Endodermal cell (in vitro differentiated cells): ENCODE results near the gene CACNA1E. TPM values are rescaled to one million over a fixed set of nuclear protein-coding genes. Genes with fewer than 3 reads are reported as not detected.

Source experiments
- DNase-seq: peaks from one replicate; pipeline ENCODE4 v3.0.0-alpha.2; 2017
- H3K27ac ChIP-seq: 2 replicates; pipeline ENCODE4 v1.5.1; 2013; ENCODE audit warnings: mild to moderate bottlenecking, low read depth, low read length, moderate library complexity
- H3K27me3 ChIP-seq: 2 replicates; pipeline ENCODE4 v1.6.1; 2013; ENCODE audit warnings: mild to moderate bottlenecking, low read length, moderate library complexity; ENCODE audit not compliant: insufficient read depth, control insufficient read depth, poor library complexity, severe bottlenecking
- H3K36me3 ChIP-seq: 2 replicates; pipeline ENCODE4 v1.7.0; 2013; ENCODE audit warnings: mild to moderate bottlenecking, low read length, moderate library complexity; ENCODE audit not compliant: control insufficient read depth, insufficient read depth
- H3K4me1 ChIP-seq: one replicate; pipeline ENCODE4 v1.7.0; 2013; ENCODE audit warnings: low read length; ENCODE audit not compliant: control insufficient read depth, insufficient read depth
- H3K4me3 ChIP-seq: 2 replicates; pipeline ENCODE4 v1.5.1; 2013; ENCODE audit warnings: mild to moderate bottlenecking, low read length, moderate library complexity
- H3K9ac ChIP-seq: 2 replicates; pipeline ENCODE4 v1.6.1; 2013; ENCODE audit warnings: mild to moderate bottlenecking, low read length, moderate library complexity; ENCODE audit not compliant: poor library complexity, severe bottlenecking; ENCODE audit errors: extremely low read depth
- H3K9me3 ChIP-seq: 2 replicates; pipeline ENCODE4 v1.6.1; 2013; ENCODE audit warnings: mild to moderate bottlenecking, low read length, moderate library complexity; ENCODE audit not compliant: control insufficient read depth
- H3K27ac Mint-ChIP-seq: 2 replicates; pipeline ENCODE4 v1.8.0; 2020; ENCODE audit warnings: mixed read lengths
- H3K27me3 Mint-ChIP-seq: 2 replicates; pipeline ENCODE4 v1.8.0; 2021; ENCODE audit warnings: mild to moderate bottlenecking, mixed read lengths; ENCODE audit not compliant: insufficient read depth
- H3K36me3 Mint-ChIP-seq: 2 replicates; pipeline ENCODE4 v1.8.0; 2020; ENCODE audit warnings: low read depth, mixed read lengths
- H3K4me1 Mint-ChIP-seq: 2 replicates; pipeline ENCODE4 v1.8.0; 2020; ENCODE audit warnings: mixed read lengths
- H3K4me3 Mint-ChIP-seq: 2 replicates; pipeline ENCODE4 v1.8.0; 2020; ENCODE audit warnings: mild to moderate bottlenecking, moderate library complexity, mixed read lengths
- H3K9me3 Mint-ChIP-seq: 2 replicates; pipeline ENCODE4 v1.8.0; 2020; ENCODE audit warnings: mild to moderate bottlenecking, mixed read lengths
- CTCF ChIP-seq: fragments of 200-600 bp; sonication (generic); conservative IDR thresholded peaks from 2 replicates; pipeline ENCODE4 v1.5.0; 2021; ENCODE audit warnings: antibody characterized with exemption, mild to moderate bottlenecking
- WGBS, 2 experiments: methylation state at CpG; one replicate each; pipeline versions ENCODE4 v1.1.5 to v1.1.7; 2013; ENCODE audit warnings: missing lambda C conversion rate in 2 of 2, mixed read lengths in 1 of 2; ENCODE audit not compliant: insufficient coverage in 1 of 2, insufficient read length in 1 of 2; 5-methylcytosine and 5-hydroxymethylcytosine counted together
- total RNA-seq, 2 donors: library from RNA; stranded (reverse); fragmentation: NEBNext Ultra II Directional in 1 of 2; extraction: Animal tissue kit (Norgen Biotek cat#: 25700) in 1 of 2; gene quantifications; 2 replicates in 1 of 2; 3 replicates in 1 of 2; pipeline ENCODE4 v1.2.1, GENCODE V29; 2021

CACNA1E gene
- total RNA-seq, 2 donors from 2014 or later: 4.7 to 5.8 TPM

GRCh38 chr1:181664543-181664942 is 181.2 kb downstream of the CACNA1E start:
- H3K27ac Mint-ChIP-seq: no peak overlapping the region
- Histone ChIP-seq H3K9ac (no peak overlapping the region), H3K4me3 (no peak overlapping the region), H3K27me3 (peaks cover 26% of the 10 kb centered on the region), H3K36me3 (no peaks in the 10 kb centered on the region), H3K4me1 (peaks cover 5% of the 10 kb centered on the region), H3K27ac (no peak overlapping the region), H3K9me3 (no peaks in the 10 kb centered on the region)
- DNase-seq: no peak
- peaks cover 25% of the 10 kb centered on the region for H3K27me3 Mint-ChIP-seq
- H3K4me1 Mint-ChIP-seq: peaks cover 40% of the 10 kb centered on the region
- 95 to 100% methylated on average over 1 to 2 of the region's 2 CpGs for WGBS, 2 experiments
- no peak overlapping the region for H3K4me3 Mint-ChIP-seq
- no peaks in the 10 kb centered on the region for H3K9me3 Mint-ChIP-seq
- no peaks in the 10 kb centered on the region for H3K36me3 Mint-ChIP-seq
- no peak for TF ChIP-seq CTCF

- Histone ChIP-seq H3K4me1 (no peaks in the 10 kb centered on the region), H3K9me3 (peaks cover 4% of the 10 kb centered on the region), H3K36me3 (no peaks in the 10 kb centered on the region), H3K27ac (no peak overlapping the region), H3K27me3 (peaks cover 34% of the 10 kb centered on the region), H3K4me3 (no peak overlapping the region), H3K9ac (no peak overlapping the region)
- 77% methylated on average over 6 of the region's 6 CpGs; no CpG with 5 or more reads in 1 of the 2 experiments for WGBS, 2 experiments
- no peaks in the 10 kb centered on the region for H3K9me3 Mint-ChIP-seq
- DNase-seq: no peak
- no peak overlapping the region for H3K27ac Mint-ChIP-seq
- peaks cover 19% of the 10 kb centered on the region for H3K4me1 Mint-ChIP-seq
- H3K36me3 Mint-ChIP-seq: no peaks in the 10 kb centered on the region
- TF ChIP-seq CTCF: no peak
- H3K4me3 Mint-ChIP-seq: no peak overlapping the region
- H3K27me3 Mint-ChIP-seq: peaks cover 31% of the 10 kb centered on the region
These were observed 185.9 kb downstream of the CACNA1E start for GRCh38 chr1:181669246-181669645.

GRCh38 chr1:181674617-181675016 is 191.3 kb downstream of the CACNA1E start:
- Histone ChIP-seq H3K36me3 (no peaks in the 10 kb centered on the region), H3K4me1 (no peaks in the 10 kb centered on the region), H3K9me3 (peaks cover 4% of the 10 kb centered on the region), H3K9ac (no peak overlapping the region), H3K4me3 (no peak overlapping the region), H3K27ac (no peak overlapping the region), H3K27me3 (peaks cover 53% of the 10 kb centered on the region)
- no peaks in the 10 kb centered on the region for H3K9me3 Mint-ChIP-seq
- WGBS, 2 experiments: 91 to 95% methylated on average over 2 to 3 of the region's 3 CpGs
- peaks cover 37% of the 10 kb centered on the region for H3K27me3 Mint-ChIP-seq
- no peak overlapping the region for H3K4me3 Mint-ChIP-seq
- peaks cover under 1% of the 10 kb centered on the region for H3K4me1 Mint-ChIP-seq
- no peak overlapping the region for H3K27ac Mint-ChIP-seq
- H3K36me3 Mint-ChIP-seq: no peaks in the 10 kb centered on the region
- no peak for DNase-seq
- peak; percentile 54 for TF ChIP-seq CTCF
